Subcutaneous abdominal adipose tissue (tissue), 5 donors: Measurements from ENCODE around the gene SH2B2.

Experiments used
- H3K27ac ChIP-seq: one replicate; pipeline ENCODE4 v1.7.0; 2013; ENCODE audit warnings: low read depth, mild to moderate bottlenecking, inconsistent platforms, low read length, moderate library complexity
- H3K27me3 ChIP-seq, 5 donors: one replicate each; pipeline ENCODE4 v1.7.0; 2013; ENCODE audit warnings: low read length in 5 of 5, inconsistent platforms in 1 of 5; ENCODE audit not compliant: control insufficient read depth in 5 of 5, insufficient read depth in 4 of 5
- H3K36me3 ChIP-seq, 5 donors: one replicate each; pipeline ENCODE4 v1.7.0; 2013; ENCODE audit warnings: low read length in 5 of 5; ENCODE audit not compliant: control insufficient read depth in 5 of 5, insufficient read depth in 5 of 5
- H3K4me1 ChIP-seq, 5 donors: one replicate each; pipeline ENCODE4 v1.7.0; 2013; ENCODE audit warnings: low read length in 5 of 5, mild to moderate bottlenecking in 3 of 5, moderate library complexity in 1 of 5; ENCODE audit not compliant: control insufficient read depth in 5 of 5, insufficient read depth in 5 of 5
- H3K4me3 ChIP-seq, 5 donors: one replicate each; pipeline ENCODE4 v1.7.0; 2013; ENCODE audit warnings: low read length in 5 of 5, low read depth in 1 of 5
- H3K9ac ChIP-seq, 5 donors: one replicate each; pipeline ENCODE4 v1.7.0; 2013; ENCODE audit warnings: low read length in 5 of 5, mild to moderate bottlenecking in 4 of 5, moderate library complexity in 3 of 5
- H3K9me3 ChIP-seq, 5 donors: one replicate each; pipeline ENCODE4 v1.7.0; 2013; ENCODE audit warnings: low read length in 5 of 5; ENCODE audit not compliant: control insufficient read depth in 5 of 5
- donor health status: healthy.
- donor health status: healthy.
- donor health status: healthy.
- donor health status: healthy.
- donor health status: healthy.

Gene SH2B2

GRCh38 chr7:102304668-102305067, 18.0 kb downstream of the SH2B2 start:
- Histone ChIP-seq H3K4me1 (peaks cover 0 to 33% (median 25%) of the 10 kb centered on the region in 5 donors), H3K27me3 (peaks cover 0 to 9% (median 5%) of the 10 kb centered on the region in 5 donors), H3K36me3 (peaks cover 0 to 4% (median 0%) of the 10 kb centered on the region in 5 donors), H3K9me3 (no peaks in the 10 kb centered on the region), H3K4me3 (no peak overlapping the region), H3K27ac (no peak overlapping the region), H3K9ac (no peak overlapping the region)

- Histone ChIP-seq H3K9me3 (no peaks in the 10 kb centered on the region), H3K36me3 (peaks cover 0 to 4% (median 0%) of the 10 kb centered on the region in 5 donors), H3K27ac (no peak overlapping the region), H3K4me1 (peaks cover 0 to 32% (median 20%) of the 10 kb centered on the region in 5 donors), H3K4me3 (no peak overlapping the region), H3K9ac (no peak overlapping the region), H3K27me3 (peaks cover 0 to 3% (median 0%) of the 10 kb centered on the region in 5 donors)
These were observed 19.0 kb downstream of the SH2B2 start for GRCh38 chr7:102305414-102306268.

GRCh38 chr7:102306916-102307677, 20.4 kb downstream of the SH2B2 start:
- H3K9me3 ChIP-seq = no peaks in the 10 kb centered on the region
- H3K36me3 ChIP-seq = peaks cover 0 to 4% (median 0%) of the 10 kb centered on the region in 5 donors
- H3K4me3 ChIP-seq = peak overlapping the region in 1 of 5 donors; percentile 35
- H3K4me1 ChIP-seq = peaks cover 0 to 29% (median 16%) of the 10 kb centered on the region in 5 donors
- H3K27ac ChIP-seq = no peak overlapping the region
- no peak overlapping the region for H3K9ac ChIP-seq
- no peaks in the 10 kb centered on the region for H3K27me3 ChIP-seq

- Histone ChIP-seq H3K36me3 (peaks cover 0 to 10% (median 2%) of the 10 kb centered on the region in 5 donors), H3K4me1 (peaks cover 0 to 13% (median 10%) of the 10 kb centered on the region in 5 donors), H3K27ac (no peak overlapping the region), H3K9me3 (no peaks in the 10 kb centered on the region), H3K27me3 (no peaks in the 10 kb centered on the region), H3K9ac (no peak overlapping the region), H3K4me3 (no peak overlapping the region)
These were observed 23.7 kb downstream of the SH2B2 start for GRCh38 chr7:102310414-102310815.

- Histone ChIP-seq H3K4me3 (no peak overlapping the region), H3K4me1 (peaks cover 0 to 3% (median 1%) of the 10 kb centered on the region in 5 donors), H3K36me3 (peaks cover 0 to 10% (median 2%) of the 10 kb centered on the region in 5 donors), H3K9me3 (no peaks in the 10 kb centered on the region), H3K27me3 (no peaks in the 10 kb centered on the region), H3K9ac (no peak overlapping the region), H3K27ac (no peak overlapping the region)
These were observed 25.6 kb downstream of the SH2B2 start for GRCh38 chr7:102312317-102312716.

GRCh38 chr7:102313997-102314780, 27.5 kb downstream of the SH2B2 start:
- H3K27me3 ChIP-seq = no peaks in the 10 kb centered on the region
- no peaks in the 10 kb centered on the region for H3K9me3 ChIP-seq
- no peak overlapping the region for H3K4me3 ChIP-seq
- peaks cover 0 to 9% (median 2%) of the 10 kb centered on the region in 5 donors for H3K36me3 ChIP-seq
- H3K27ac ChIP-seq = no peak overlapping the region
- no peak overlapping the region for H3K9ac ChIP-seq
- peaks cover 0 to 15% (median 3%) of the 10 kb centered on the region in 5 donors for H3K4me1 ChIP-seq

- no peak overlapping the region for H3K27ac ChIP-seq
- H3K36me3 ChIP-seq = peaks cover 0 to 11% (median 2%) of the 10 kb centered on the region in 5 donors
- no peak overlapping the region for H3K4me3 ChIP-seq
- H3K4me1 ChIP-seq = peaks cover 0 to 41% (median 12%) of the 10 kb centered on the region in 5 donors
- H3K27me3 ChIP-seq = peaks cover 0 to 5% (median 0%) of the 10 kb centered on the region in 5 donors
- no peak overlapping the region for H3K9ac ChIP-seq
- H3K9me3 ChIP-seq = no peaks in the 10 kb centered on the region
These were observed 30.8 kb downstream of the SH2B2 start for GRCh38 chr7:102317231-102318059.

GRCh38 chr7:102318482-102318971, 31.9 kb downstream of the SH2B2 start:
- H3K4me1 ChIP-seq = peaks cover 0 to 44% (median 13%) of the 10 kb centered on the region in 5 donors
- H3K9me3 ChIP-seq = no peaks in the 10 kb centered on the region
- peaks cover 0 to 11% (median 2%) of the 10 kb centered on the region in 5 donors for H3K36me3 ChIP-seq
- no peak overlapping the region for H3K4me3 ChIP-seq
- no peak overlapping the region for H3K9ac ChIP-seq
- no peak overlapping the region for H3K27ac ChIP-seq
- peaks cover 0 to 5% (median 0%) of the 10 kb centered on the region in 5 donors for H3K27me3 ChIP-seq

- no peak overlapping the region for H3K27ac ChIP-seq
- peaks cover 0 to 13% (median 0%) of the 10 kb centered on the region in 5 donors for H3K27me3 ChIP-seq
- no peak overlapping the region for H3K9ac ChIP-seq
- no peaks in the 10 kb centered on the region for H3K9me3 ChIP-seq
- H3K4me1 ChIP-seq = peaks cover 0 to 44% (median 13%) of the 10 kb centered on the region in 5 donors
- no peak overlapping the region for H3K4me3 ChIP-seq
- H3K36me3 ChIP-seq = peaks cover 0 to 3% (median 0%) of the 10 kb centered on the region in 5 donors
These were observed 33.0 kb downstream of the SH2B2 start for GRCh38 chr7:102319671-102320070.
